ENCODE measurements around the gene KCNMB2.

The KCNMB2 gene

DNA sequence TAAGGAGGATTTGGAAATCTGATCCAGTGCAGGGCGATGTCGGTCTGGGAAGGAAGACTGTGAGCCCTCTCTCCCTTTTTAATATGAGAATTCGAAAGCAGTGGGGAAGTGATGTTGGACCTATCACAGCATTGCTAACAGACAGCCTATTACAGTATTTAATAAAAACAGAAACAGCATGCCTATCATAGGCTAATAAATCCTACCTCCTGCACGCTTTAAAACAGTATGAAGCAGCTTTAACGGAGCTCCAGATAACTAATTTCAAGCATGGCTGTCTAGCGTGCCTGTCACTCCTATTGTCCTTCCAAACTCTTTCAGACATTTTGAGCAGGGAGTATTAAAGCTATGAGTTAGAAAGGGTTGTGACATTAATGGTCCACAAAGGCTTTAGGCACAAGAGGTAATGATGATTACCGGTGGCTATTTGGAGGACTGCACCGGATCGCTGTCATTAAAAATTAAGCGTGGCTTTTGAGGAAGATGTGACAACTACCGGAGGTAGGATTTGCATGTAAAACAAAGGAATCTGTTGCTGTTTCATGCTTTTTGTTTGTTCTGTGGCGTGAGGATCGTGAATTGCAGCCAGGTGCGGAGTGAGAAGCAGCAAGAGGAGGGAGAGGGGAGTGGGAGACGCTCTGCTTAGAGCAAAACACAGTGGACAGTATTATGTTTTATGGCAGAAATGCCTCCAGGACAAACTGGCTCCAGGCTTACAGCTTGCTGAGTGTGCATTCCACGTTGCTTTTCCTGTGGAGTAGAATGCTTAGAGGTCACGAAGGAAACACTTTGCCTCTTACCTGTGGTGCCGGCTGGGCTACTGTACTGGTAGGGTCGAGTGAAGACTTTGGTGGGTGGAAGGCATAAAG is at the start of gene KCNMB2:
TSS of gene KCNMB2 (plus strand) at position 226 of the 869 bp plus-strand sequence.
- TF ChIP-seq, protein P1, sequence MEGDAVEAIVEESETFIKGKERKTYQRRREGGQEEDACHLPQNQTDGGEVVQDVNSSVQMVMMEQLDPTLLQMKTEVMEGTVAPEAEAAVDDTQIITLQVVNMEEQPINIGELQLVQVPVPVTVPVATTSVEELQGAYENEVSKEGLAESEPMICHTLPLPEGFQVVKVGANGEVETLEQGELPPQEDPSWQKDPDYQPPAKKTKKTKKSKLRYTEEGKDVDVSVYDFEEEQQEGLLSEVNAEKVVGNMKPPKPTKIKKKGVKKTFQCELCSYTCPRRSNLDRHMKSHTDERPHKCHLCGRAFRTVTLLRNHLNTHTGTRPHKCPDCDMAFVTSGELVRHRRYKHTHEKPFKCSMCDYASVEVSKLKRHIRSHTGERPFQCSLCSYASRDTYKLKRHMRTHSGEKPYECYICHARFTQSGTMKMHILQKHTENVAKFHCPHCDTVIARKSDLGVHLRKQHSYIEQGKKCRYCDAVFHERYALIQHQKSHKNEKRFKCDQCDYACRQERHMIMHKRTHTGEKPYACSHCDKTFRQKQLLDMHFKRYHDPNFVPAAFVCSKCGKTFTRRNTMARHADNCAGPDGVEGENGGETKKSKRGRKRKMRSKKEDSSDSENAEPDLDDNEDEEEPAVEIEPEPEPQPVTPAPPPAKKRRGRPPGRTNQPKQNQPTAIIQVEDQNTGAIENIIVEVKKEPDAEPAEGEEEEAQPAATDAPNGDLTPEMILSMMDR (IDR thresholded peaks at IDR 0.05; ENCODE audit: control insufficient read depth, insufficient read depth, low read depth, low read length, missing control alignments), result no peak
- peak within 1 kb of the TSS; percentile 45 for H3K4me3 ChIP-seq (ENCODE audit: control insufficient read depth, low read depth, low read length)
- no peak for DNase-seq (ENCODE audit: low read depth)

DNA sequence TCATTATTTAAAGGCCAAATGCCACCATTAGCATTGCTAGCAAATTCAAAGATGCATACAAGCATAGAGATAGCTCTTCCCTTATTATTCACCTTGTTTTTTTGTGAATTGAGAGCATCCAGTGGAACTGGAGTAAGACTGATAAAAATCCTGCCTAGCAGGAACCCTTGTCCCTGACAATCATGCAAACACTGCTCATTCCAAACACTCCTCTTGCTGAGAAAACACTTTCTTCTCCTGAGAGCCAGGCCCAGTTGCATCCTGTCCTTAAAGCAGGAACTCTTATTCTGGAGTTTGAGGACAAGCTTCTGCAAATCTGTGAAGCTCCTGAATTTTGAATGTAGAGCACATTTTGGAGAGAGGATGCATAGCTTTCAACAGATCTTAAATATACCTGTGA is 49.3 kb upstream of the KCNMB2 start:
- TF ChIP-seq, protein P1 (IDR thresholded peaks at IDR 0.05; ENCODE audit: control insufficient read depth, insufficient read depth, low read depth, low read length, missing control alignments), result no peak
- no peak for DNase-seq (ENCODE audit: low read depth)
- H3K4me3 ChIP-seq (ENCODE audit: control insufficient read depth, low read depth, low read length), result no peak overlapping the region

DNA sequence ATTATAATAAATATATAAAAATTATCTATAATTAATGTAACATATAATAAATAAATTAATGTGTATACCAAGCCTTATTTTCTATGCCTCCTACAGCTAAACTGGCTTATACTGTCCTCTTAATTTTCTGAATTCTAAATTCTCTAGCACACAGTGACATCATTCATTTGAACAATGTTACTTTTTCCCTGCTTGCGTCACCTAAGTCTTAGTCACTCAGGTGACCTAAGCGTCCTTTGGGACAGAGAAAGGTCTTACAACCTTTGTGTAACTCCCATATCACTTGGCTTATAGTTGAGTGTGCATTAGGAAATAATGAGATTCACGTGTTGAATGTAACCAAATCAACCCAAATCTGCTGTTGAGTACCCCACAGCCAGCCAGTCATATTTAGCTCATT is 48.5 kb upstream of the KCNMB2 start:
- TF ChIP-seq, protein P1 (IDR thresholded peaks at IDR 0.05; ENCODE audit: control insufficient read depth, insufficient read depth, low read depth, low read length, missing control alignments), result no peak
- no peak overlapping the region for H3K4me3 ChIP-seq (ENCODE audit: control insufficient read depth, low read depth, low read length)
- DNase-seq (ENCODE audit: low read depth), result no peak

DNA sequence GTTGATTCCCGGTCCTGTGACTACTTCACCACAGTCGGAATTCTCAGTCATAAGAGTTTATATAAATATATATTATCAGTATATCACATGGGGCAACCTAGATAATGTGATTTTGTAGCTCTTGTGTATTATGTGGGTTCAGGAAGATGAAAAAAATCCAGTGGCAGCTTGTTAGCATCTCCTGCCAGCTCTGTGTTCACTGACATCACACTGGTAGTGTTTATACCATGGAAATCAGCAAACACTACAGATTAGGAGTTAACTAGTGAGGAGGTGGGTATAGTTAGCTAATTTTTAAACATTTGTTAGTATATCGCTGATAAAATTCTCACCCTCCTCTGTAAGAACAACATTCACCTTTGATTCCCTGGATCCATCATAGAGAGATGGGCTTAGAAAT is 44.5 kb upstream of the KCNMB2 start:
- TF ChIP-seq, protein P1 (IDR thresholded peaks at IDR 0.05; ENCODE audit: control insufficient read depth, insufficient read depth, low read depth, low read length, missing control alignments), result no peak

DNA sequence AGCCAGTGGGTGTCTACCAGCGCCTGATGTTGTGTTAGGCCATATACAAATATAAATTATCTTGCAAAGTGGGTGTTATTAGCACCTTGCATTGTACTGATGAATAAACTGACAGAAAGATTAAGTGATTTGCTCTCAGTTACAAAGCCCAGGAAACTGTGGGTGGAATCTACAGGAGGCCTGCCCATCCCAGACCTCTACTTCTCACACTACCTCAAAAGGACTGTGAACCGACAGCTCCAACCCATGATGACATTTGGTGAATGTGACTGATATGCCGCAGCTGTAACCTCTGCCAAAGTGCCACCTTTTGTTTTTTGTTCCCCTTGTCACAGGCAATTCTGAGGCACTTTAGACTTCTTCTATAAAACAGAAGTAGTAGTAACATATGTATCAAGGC is 43.7 kb upstream of the KCNMB2 start:
- DNase-seq (ENCODE audit: low read depth), result no peak
- H3K4me3 ChIP-seq (ENCODE audit: control insufficient read depth, low read depth, low read length), result no peak overlapping the region
- TF ChIP-seq, protein P1 (IDR thresholded peaks at IDR 0.05; ENCODE audit: control insufficient read depth, insufficient read depth, low read depth, low read length, missing control alignments), result no peak

More for the DNA sequence above, 44.5 kb upstream of the KCNMB2 start:
- DNase-seq (ENCODE audit: low read depth), result no peak
- no peak overlapping the region for H3K4me3 ChIP-seq (ENCODE audit: control insufficient read depth, low read depth, low read length)

DNA sequence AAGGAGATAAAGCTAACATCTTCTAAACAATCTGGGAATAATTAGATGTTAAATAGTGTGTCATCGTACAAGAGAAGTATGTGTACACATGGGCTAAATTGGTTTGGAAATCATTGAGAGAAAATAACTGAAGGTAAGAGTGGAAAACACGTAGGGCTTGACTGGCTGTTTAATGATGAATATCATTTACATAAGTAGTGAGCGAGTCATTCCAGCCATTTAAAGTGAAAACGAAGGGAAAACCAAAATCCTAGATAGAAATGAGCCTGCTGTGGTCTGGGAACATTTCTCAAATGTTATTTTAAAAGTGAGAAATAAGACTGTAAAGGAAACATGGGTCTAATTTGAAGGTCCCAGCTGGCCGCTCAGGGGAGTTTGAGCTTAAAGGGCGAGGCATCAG is 41.9 kb upstream of the KCNMB2 start:
- TF ChIP-seq, protein P1 (IDR thresholded peaks at IDR 0.05; ENCODE audit: control insufficient read depth, insufficient read depth, low read depth, low read length, missing control alignments), result no peak
- no peak overlapping the region for H3K4me3 ChIP-seq (ENCODE audit: control insufficient read depth, low read depth, low read length)
- no peak for DNase-seq (ENCODE audit: low read depth)
